ENCODE measurements around the gene CCDC85B. TPM values are rescaled to one million over a fixed set of nuclear protein-coding genes. Genes with fewer than 3 reads are reported as not detected.

CCDC85B gene
- total and polyA plus RNA-seq, 2 of the 13 experiments (the other 11 are each of a cell fraction or from before 2014, with no cell fraction given): 8.2 to 19.5 TPM

GRCh38 chr11:65900125-65900898 is 9.8 kb downstream of the CCDC85B start, which contains the start of gene FOSL1 (continued):
- TF ChIP-seq SOX6 (IDR thresholded peaks at IDR 0.05) (no peak), SOX6 (CRISPR knock-in tag; IDR thresholded peaks at IDR 0.05) (peak; percentile 44; the same call in 1 of the 2 replicates), ZBTB26 (CRISPR knock-in tag; IDR thresholded peaks at IDR 0.05; ENCODE audit: borderline replicate concordance) (0 out of 2 replicates have a peak, but pooled peaks have one; percentile 37), ZEB1 (IDR thresholded peaks at IDR 0.05; ENCODE audit: insufficient replicate concordance, low read depth) (peak; percentile 90), AKNA (CRISPR knock-in tag; IDR thresholded peaks at IDR 0.05; ENCODE audit: borderline replicate concordance) (no peak), MLXIP (CRISPR knock-in tag; IDR thresholded peaks at IDR 0.05; ENCODE audit: borderline replicate concordance) (no peak), NBN (conservative IDR thresholded peaks at IDR 0.05) (no peak), NFE2L2 (IDR thresholded peaks at IDR 0.05; ENCODE audit: low read length) (no peak), MTERF4 (CRISPR knock-in tag; IDR thresholded peaks at IDR 0.05) (no peak)

Data from HepG2 (cell line).